Subcutaneous adipose tissue (tissue), 4 donors: ENCODE data around the gene MRPS5. TPM values are rescaled to one million over a fixed set of nuclear protein-coding genes. Genes with fewer than 3 reads are reported as not detected.

Experiments
- total RNA-seq, 4 donors: library from RNA; depleted of rRNA; stranded (reverse); fragments of >200 nt; gene quantifications; one replicate each; pipeline ENCODE4 v1.1.0, GENCODE V29; 2016
- TF ChIP-seq, protein P1 (sequence below): fragments of 450-650 bp; IDR thresholded peaks from one replicate; pipeline ENCODE4 v1.5.1; 2016; ENCODE audit warnings: low read depth, mild to moderate bottlenecking, control low read depth, antibody characterized with exemption, moderate library complexity

Gene MRPS5
- total RNA-seq, 4 donors from 2014 or later = 31.1 to 50.2 (median 39.5) TPM

DNA sequence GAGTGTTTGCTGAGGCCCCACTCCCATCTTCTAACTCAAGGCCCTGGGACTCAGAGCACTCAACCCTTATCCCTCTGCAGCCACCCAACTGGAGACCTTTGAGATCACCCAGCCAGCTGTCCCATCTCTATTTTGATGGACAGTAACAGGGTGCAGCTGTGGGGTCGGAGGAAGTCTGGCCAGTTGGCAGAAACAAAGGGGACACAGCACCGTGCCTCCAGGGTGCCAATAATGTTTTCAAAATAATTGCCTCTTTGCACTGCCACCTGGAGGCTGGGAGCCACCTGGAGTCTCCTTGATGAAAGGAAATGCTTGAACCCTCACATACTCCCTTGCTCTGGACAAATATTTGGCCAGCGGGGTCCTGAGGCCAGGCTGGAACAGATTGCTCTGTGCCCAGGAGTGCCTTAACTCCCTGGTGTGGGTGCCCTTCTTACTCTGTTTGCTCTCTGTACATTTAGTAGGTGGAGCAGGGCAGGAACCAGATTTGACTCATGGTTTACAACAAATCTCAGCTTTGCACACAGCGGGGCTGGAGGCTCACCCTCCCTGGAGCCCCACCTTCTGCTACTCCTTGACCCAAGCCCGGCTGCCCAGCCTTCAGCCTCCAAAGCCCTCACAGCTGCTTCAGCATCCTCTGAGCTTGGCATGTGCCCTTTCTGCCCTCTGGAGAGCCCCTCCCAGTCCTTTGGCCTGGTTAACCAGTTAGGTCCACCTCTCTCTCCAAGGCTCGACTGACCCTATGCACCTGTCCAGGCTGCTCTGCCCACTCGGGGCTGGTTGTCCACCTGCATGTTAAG lies 78.9 kb downstream of the MRPS5 start:
- TF ChIP-seq, protein P1, sequence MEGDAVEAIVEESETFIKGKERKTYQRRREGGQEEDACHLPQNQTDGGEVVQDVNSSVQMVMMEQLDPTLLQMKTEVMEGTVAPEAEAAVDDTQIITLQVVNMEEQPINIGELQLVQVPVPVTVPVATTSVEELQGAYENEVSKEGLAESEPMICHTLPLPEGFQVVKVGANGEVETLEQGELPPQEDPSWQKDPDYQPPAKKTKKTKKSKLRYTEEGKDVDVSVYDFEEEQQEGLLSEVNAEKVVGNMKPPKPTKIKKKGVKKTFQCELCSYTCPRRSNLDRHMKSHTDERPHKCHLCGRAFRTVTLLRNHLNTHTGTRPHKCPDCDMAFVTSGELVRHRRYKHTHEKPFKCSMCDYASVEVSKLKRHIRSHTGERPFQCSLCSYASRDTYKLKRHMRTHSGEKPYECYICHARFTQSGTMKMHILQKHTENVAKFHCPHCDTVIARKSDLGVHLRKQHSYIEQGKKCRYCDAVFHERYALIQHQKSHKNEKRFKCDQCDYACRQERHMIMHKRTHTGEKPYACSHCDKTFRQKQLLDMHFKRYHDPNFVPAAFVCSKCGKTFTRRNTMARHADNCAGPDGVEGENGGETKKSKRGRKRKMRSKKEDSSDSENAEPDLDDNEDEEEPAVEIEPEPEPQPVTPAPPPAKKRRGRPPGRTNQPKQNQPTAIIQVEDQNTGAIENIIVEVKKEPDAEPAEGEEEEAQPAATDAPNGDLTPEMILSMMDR = no peak

DNA sequence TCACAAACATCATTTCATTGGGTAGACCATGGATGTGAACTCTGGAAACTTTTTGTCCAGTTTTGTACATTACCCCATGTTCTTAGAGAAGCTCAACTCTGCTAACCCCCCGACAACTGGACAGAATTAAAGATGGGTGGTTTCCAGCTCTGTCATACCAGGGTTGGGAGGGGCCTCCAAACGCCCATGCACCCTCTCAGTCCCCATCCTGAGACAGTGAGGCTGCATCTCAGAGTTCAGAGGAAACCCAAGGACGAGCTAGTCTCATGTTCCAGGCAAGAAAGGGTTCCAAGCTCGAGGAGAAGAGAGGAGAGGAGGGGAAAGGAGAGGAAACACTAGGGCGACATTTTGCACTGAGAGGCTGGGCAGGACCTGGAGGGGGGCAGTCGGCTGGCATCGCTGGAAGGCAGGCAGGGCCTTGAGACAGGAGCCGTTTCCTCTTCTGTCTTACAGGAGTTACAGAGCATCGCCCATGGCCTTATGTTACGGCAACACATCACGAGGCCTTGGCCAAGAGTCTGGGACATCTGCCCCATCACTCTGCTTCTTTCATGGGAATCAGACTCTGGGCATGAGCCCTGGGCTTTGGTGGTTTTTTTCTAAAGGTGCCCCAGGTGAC lies 79.7 kb downstream of the MRPS5 start:
- TF ChIP-seq, protein P1 = no peak

DNA sequence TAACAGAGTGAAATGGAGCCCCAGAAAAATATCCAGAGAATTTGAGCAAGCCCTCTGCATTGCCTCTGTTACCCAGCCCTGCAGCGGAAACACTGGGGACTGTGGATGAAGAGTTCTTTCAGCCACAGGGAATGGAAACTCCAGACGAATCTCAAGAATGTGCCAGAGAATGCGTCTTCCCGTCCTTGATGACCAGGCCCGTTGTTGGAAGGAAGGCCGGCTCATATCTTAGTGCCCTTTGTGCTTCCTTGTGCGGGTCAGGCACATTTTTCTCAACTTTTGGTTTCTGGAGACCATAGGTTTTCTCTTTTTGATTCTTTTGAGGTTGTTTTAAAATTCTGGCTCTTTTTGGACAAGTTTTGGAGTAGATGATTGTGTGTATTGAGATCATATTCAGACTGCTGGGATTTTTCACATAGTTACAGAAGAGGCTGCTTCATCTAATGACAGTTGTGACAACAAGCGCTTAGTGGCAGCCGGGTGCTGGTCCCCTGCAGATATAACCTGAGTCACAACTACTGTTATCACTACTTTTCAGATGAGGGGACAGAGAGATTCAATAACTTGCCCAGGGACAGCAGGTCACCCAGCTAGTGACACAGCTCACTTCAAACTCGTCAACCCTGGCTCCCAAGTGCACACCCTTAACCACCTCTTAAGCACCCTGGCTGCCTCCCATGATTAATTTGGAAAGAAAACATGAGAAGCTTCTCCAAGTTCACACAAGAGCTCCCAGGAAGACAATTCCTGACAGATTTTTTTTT lies 80.4 kb downstream of the MRPS5 start:
- TF ChIP-seq, protein P1 = no peak

DNA sequence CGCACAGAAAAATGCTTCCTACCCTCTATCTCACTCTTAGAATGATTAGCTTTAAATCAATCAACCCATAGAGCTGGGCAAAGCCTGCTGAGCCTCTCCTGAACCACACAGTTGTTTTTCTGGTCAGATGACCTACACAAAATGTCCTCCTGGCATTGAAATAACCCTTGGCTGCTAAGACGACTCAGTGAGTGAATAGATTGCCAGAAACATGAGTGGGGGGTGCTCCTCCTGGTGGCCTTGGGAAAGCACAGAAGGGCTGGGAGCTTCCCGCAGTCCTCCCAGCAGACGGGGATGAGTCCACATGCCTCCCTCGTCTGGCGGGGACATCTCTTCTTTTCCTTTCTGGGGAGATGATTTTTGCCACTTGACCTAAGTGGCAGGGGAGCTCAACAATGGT lies 81.2 kb downstream of the MRPS5 start:
- TF ChIP-seq, protein P1 = no peak

DNA sequence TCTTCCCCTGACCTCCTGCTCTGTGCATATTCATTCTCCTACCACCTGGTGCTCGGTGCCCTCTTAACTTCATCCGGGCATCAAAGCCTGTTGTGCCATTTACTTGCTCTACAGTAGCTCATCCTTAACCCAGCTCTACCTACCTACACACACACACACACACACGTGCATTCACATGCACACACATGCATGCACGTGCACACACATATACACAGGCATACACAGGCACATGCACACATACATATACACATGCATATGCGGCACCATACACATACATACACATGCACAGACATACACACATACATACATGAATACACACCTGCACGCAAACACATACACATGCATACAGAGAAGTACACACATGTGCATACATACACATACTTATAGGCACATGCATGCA lies 81.6 kb downstream of the MRPS5 start:
- TF ChIP-seq, protein P1 = no peak

DNA sequence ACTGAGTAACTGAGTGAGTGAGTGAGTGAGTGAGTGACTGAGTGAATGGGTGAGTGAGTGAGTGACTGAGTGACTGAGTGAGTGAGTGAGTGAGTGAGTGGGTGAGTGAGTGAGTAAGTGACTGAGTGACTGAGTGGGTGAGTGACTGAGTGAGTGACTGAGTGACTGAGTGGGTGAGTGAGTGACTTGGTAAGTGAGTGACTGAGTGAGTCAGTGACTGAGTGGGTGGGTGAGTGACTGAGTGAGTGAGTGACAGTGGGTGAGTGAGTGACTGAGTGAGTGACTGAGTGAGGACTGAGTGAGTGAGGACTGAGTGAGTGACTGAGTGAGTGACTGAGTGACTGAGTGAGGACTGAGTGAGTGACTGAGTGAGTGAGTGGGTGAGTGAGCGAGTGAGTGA lies 82.2 kb downstream of the MRPS5 start:
- TF ChIP-seq, protein P1 = no peak
